H1 (cell line): ENCODE measurements around the gene S100A8. TPM values are rescaled to one million over a fixed set of nuclear protein-coding genes. Genes with fewer than 3 reads are reported as not detected.

Experiments
- CTCF ChIA-PET: fragments of 300-600 bp; sonication (Branson Sonifier 250); formaldehyde crosslinking; loops from one replicate; lab custom pipeline; 2021; ENCODE audit not compliant: partially characterized antibody; lab: Charles Lee
- POLR2A ChIA-PET: fragments of 300-600 bp; sonication (Branson Sonifier 250); formaldehyde crosslinking; loops from one replicate; lab custom pipeline; 2021; ENCODE audit warnings: inconsistent platforms; ENCODE audit not compliant: partially characterized antibody; lab: Charles Lee
- DNase-seq, 2 experiments: peaks; one replicate each; pipeline versions ENCODE4 v3.0.0 to v3.0.0-alpha.2; 2010 to 2022; ENCODE audit warnings: low spot score in 2 of 2, low read depth in 1 of 2, mixed read lengths in 1 of 2
- FAIRE-seq: peaks from 2 replicates; lab custom pipeline; 2011; peaks lifted over from hg19 to GRCh38; lab: Jason Lieb, UNC
- H2AFZ ChIP-seq: 2 replicates; pipeline ENCODE4 v1.8.1; 2012; ENCODE audit warnings: low read length, inconsistent platforms
- H2AK5ac ChIP-seq: 2 replicates; pipeline ENCODE4 v1.6.1; 2013; ENCODE audit warnings: low read depth, low read length
- H2BK120ac ChIP-seq: replicated peaks from 2 replicates; pipeline ENCODE3; 2013; ENCODE audit warnings: low read depth, low read length, inconsistent platforms
- H2BK12ac ChIP-seq: 2 replicates; pipeline ENCODE4 v1.6.1; 2013; ENCODE audit warnings: low read depth, low read length
- H2BK15ac ChIP-seq: 2 replicates; pipeline ENCODE4 v1.6.1; 2013; ENCODE audit warnings: low read length
- H2BK20ac ChIP-seq: 2 replicates; pipeline ENCODE4 v1.6.1; 2013; ENCODE audit warnings: low read length
- H2BK5ac ChIP-seq: 2 replicates; pipeline ENCODE4 v1.6.1; 2013; ENCODE audit warnings: low read depth, low read length
- H3K14ac ChIP-seq: 2 replicates; pipeline ENCODE4 v1.6.1; 2013; ENCODE audit warnings: inconsistent platforms; ENCODE audit not compliant: insufficient read length
- H3K18ac ChIP-seq: 2 replicates; pipeline ENCODE4 v1.6.1; 2013; ENCODE audit warnings: low read length; ENCODE audit errors: extremely low read depth
- H3K23ac ChIP-seq: 2 replicates; pipeline ENCODE4 v1.6.1; 2013; ENCODE audit warnings: inconsistent platforms; ENCODE audit not compliant: insufficient read length
- H3K23me2 ChIP-seq: 2 replicates; pipeline ENCODE4 v1.6.1; 2013; ENCODE audit warnings: low read depth, low read length
- H3K27ac ChIP-seq: 2 replicates; pipeline ENCODE4 v1.6.1; 2011; ENCODE audit warnings: low read depth, low read length, inconsistent platforms
- H3K27me3 ChIP-seq, 4 experiments: replicated peaks in 1 of 4; 1 replicate in 1 of 4; 2 replicates in 3 of 4; pipeline versions ENCODE4 v1.6.1 to v1.8.1; 2011 to 2013; ENCODE audit warnings: low read length in 3 of 4, mild to moderate bottlenecking in 3 of 4, inconsistent platforms in 2 of 4, mixed read lengths in 2 of 4, moderate library complexity in 1 of 4; ENCODE audit not compliant: control insufficient read depth in 3 of 4, insufficient read depth in 3 of 4; ENCODE audit errors: extremely low read depth in 1 of 4
- H3K36me3 ChIP-seq, 4 experiments: 2 replicates each; pipeline versions ENCODE4 v1.6.1 to v1.8.1; 2011 to 2013; ENCODE audit warnings: mild to moderate bottlenecking in 4 of 4, low read length in 3 of 4, moderate library complexity in 2 of 4, control low read depth in 1 of 4, inconsistent platforms in 1 of 4; ENCODE audit not compliant: insufficient read depth in 4 of 4, control insufficient read depth in 2 of 4
- H3K4ac ChIP-seq: replicated peaks from 2 replicates; pipeline ENCODE3; 2013; ENCODE audit warnings: low read length, low read depth, mixed read lengths, inconsistent platforms; ENCODE audit not compliant: insufficient read length
- H3K4me1 ChIP-seq, 4 experiments: replicated peaks in 1 of 4; 1 replicate in 1 of 4; 2 replicates in 3 of 4; pipeline versions ENCODE4 v1.6.1 to v1.8.1; 2011 to 2013; ENCODE audit warnings: low read length in 3 of 4, inconsistent platforms in 2 of 4, mixed read lengths in 1 of 4; ENCODE audit not compliant: insufficient read depth in 4 of 4, control insufficient read depth in 3 of 4
- H3K4me2 ChIP-seq, 2 experiments: 2 replicates each; pipeline versions ENCODE4 v1.6.1 to v1.8.1; 2011 to 2013; ENCODE audit warnings: low read depth in 2 of 2, low read length in 2 of 2, control low read depth in 1 of 2, inconsistent platforms in 1 of 2, mild to moderate bottlenecking in 1 of 2; ENCODE audit not compliant: insufficient read depth in 1 of 2
- H3K4me3 ChIP-seq, 4 experiments: fragments of 200-600, 300-600 bp in 1 of 4; sonication (generic), shearing (Covaris generic), sonication (Bioruptor Twin) in 1 of 4; 2 replicates each; pipeline versions ENCODE4 v1.5.1 to v1.8.1; 2011 to 2016; ENCODE audit warnings: low read length in 4 of 4, low read depth in 3 of 4, control low read depth in 2 of 4, inconsistent platforms in 2 of 4, mild to moderate bottlenecking in 2 of 4, mixed read lengths in 1 of 4, moderate library complexity in 1 of 4; ENCODE audit not compliant: insufficient read depth in 2 of 4; ENCODE audit errors: extremely low read depth in 1 of 4
- H3K56ac ChIP-seq: replicated peaks from 2 replicates; pipeline ENCODE3; 2013; ENCODE audit warnings: low read depth, mild to moderate bottlenecking, mixed read lengths, low read length, inconsistent platforms; ENCODE audit not compliant: insufficient read length
- H3K79me1 ChIP-seq: 2 replicates; pipeline ENCODE4 v1.6.1; 2013; ENCODE audit warnings: low read depth, low read length, control low read depth
- H3K79me2 ChIP-seq, 2 experiments: 2 replicates each; pipeline versions ENCODE4 v1.6.1 to v1.8.1; 2012 to 2013; ENCODE audit warnings: low read length in 2 of 2, mild to moderate bottlenecking in 2 of 2, inconsistent platforms in 1 of 2; ENCODE audit not compliant: insufficient read depth in 2 of 2, control insufficient read depth in 1 of 2
- H3K9ac ChIP-seq, 4 experiments: replicated peaks in 1 of 4; 1 replicate in 1 of 4; 2 replicates in 3 of 4; pipeline versions ENCODE4 v1.6.1 to v1.8.1; 2011 to 2013; ENCODE audit warnings: low read depth in 3 of 4, low read length in 3 of 4, control low read depth in 2 of 4, mild to moderate bottlenecking in 2 of 4, moderate library complexity in 2 of 4, inconsistent platforms in 1 of 4; ENCODE audit errors: extremely low read depth in 1 of 4
- H3K9me3 ChIP-seq, 2 experiments: 2 replicates each; pipeline versions ENCODE4 v1.6.1 to v1.8.1; 2012 to 2013; ENCODE audit warnings: mild to moderate bottlenecking in 2 of 2, moderate library complexity in 2 of 2, control low read depth in 1 of 2, inconsistent platforms in 1 of 2, low read depth in 1 of 2, low read length in 1 of 2, mixed read lengths in 1 of 2; ENCODE audit not compliant: insufficient read depth in 2 of 2
- H4K20me1 ChIP-seq, 2 experiments: replicated peaks in 1 of 2; 2 replicates each; pipeline versions ENCODE3 to v1.8.1; 2011 to 2013; ENCODE audit warnings: inconsistent platforms in 2 of 2, low read length in 2 of 2, mild to moderate bottlenecking in 1 of 2; ENCODE audit not compliant: insufficient read depth in 2 of 2, control insufficient read depth in 1 of 2
- H4K5ac ChIP-seq: 2 replicates; pipeline ENCODE4 v1.6.1; 2013; ENCODE audit warnings: low read length, low read depth, mixed read lengths, inconsistent platforms; ENCODE audit not compliant: insufficient read length
- H4K8ac ChIP-seq: 2 replicates; pipeline ENCODE4 v1.8.0; 2013; ENCODE audit warnings: mild to moderate bottlenecking, moderate library complexity, low read length, inconsistent platforms; ENCODE audit not compliant: insufficient read depth; ENCODE audit errors: extremely low read depth
- H4K91ac ChIP-seq: replicated peaks from 2 replicates; pipeline ENCODE3; 2013; ENCODE audit warnings: low read length, mixed read lengths, inconsistent platforms; ENCODE audit not compliant: insufficient read length
- BACH1 ChIP-seq: IDR thresholded peaks from 2 replicates; pipeline ENCODE4 v1.6.1; 2012; ENCODE audit warnings: low read length, improper control_type of control experiment
- CEBPB ChIP-seq: IDR thresholded peaks from 2 replicates; pipeline ENCODE4 v1.6.1; 2012; ENCODE audit warnings: low read depth, low read length
- EGR1 ChIP-seq: IDR thresholded peaks from 2 replicates; pipeline ENCODE4 v1.6.1; 2011; ENCODE audit warnings: low read depth, low read length, borderline replicate concordance
- EZH2 ChIP-seq: fragments of 200-600 bp; sonication (generic); IDR thresholded peaks from 2 replicates; pipeline ENCODE4 v1.7.1; 2012; ENCODE audit warnings: low read depth, mild to moderate bottlenecking, moderate library complexity, low read length, inconsistent platforms; ENCODE audit not compliant: severe bottlenecking
- MAFK ChIP-seq: IDR thresholded peaks from 2 replicates; pipeline ENCODE4 v1.6.1; 2012; ENCODE audit warnings: low read depth, mild to moderate bottlenecking, improper control_type of control experiment, low read length
- PHF8 ChIP-seq: fragments of 200-600 bp; sonication (generic); conservative IDR thresholded peaks from 2 replicates; pipeline ENCODE4 v1.7.1; 2012; ENCODE audit warnings: low read depth, mild to moderate bottlenecking, inconsistent platforms, low read length, moderate library complexity
- POLR2A ChIP-seq, 2 experiments: IDR thresholded peaks; 1 replicate in 1 of 2; 2 replicates in 1 of 2; pipeline ENCODE4 v1.6.1; 2011; ENCODE audit warnings: low read depth in 2 of 2, low read length in 2 of 2, mild to moderate bottlenecking in 2 of 2; ENCODE audit errors: control extremely low read depth in 1 of 2
- RFX5 ChIP-seq: IDR thresholded peaks from 2 replicates; pipeline ENCODE4 v1.6.1; 2011; ENCODE audit warnings: low read depth, low read length, improper control_type of control experiment, borderline replicate concordance
- RNF2 ChIP-seq: fragments of 200-900, 300-1000 bp; sonication (generic); IDR thresholded peaks from 2 replicates; pipeline ENCODE4 v1.7.1; 2016; ENCODE audit warnings: borderline replicate concordance, low read depth, mild to moderate bottlenecking, antibody characterized with exemption, low read length; ENCODE audit not compliant: poor library complexity, severe bottlenecking; ENCODE audit errors: missing control alignments
- SP4 ChIP-seq: IDR thresholded peaks from 2 replicates; pipeline ENCODE4 v1.6.1; 2012; ENCODE audit warnings: low read length, inconsistent platforms
- TBP ChIP-seq: IDR thresholded peaks from 2 replicates; pipeline ENCODE4 v1.6.1; 2011; ENCODE audit warnings: low read depth, low read length, improper control_type of control experiment
- WGBS, 2 experiments: shearing (Covaris generic) in 1 of 2; methylation state at CpG; one replicate each; pipeline versions ENCODE4 v1.1.6 to v1.1.7; 2013 to 2015; ENCODE audit warnings: low lambda C conversion rate in 2 of 2, mixed read lengths in 2 of 2, inconsistent platforms in 1 of 2, low coverage in 1 of 2, missing lambda C conversion rate in 1 of 2; ENCODE audit not compliant: insufficient replicate concordance in 2 of 2, insufficient coverage in 1 of 2, insufficient read length in 1 of 2; ENCODE audit errors: extremely low coverage in 1 of 2, missing lambda C conversion rate in 1 of 2; 5-methylcytosine and 5-hydroxymethylcytosine counted together
- polyA plus RNA-seq, 7 experiments: library from polyadenylated mRNA; depleted of rRNA in 3 of 7; stranded (reverse) in 5 of 7; unstranded in 2 of 7; fragments of >200 nt in 5 of 7; fragments of 200-250 nt in 2 of 7; gene quantifications; 1 replicate in 5 of 7; 2 replicates in 1 of 7; 4 replicates in 1 of 7; pipeline versions ENCODE4 v1.2.1 to v1.2.3, GENCODE V29; 2011 to 2013; ENCODE audit warnings: missing spikeins in 2 of 7, mixed read lengths in 2 of 7
- total RNA-seq: library from RNA; stranded (reverse); fragmentation: NEBNext Ultra II Directional; extraction: Animal tissue kit (Norgen Biotek cat#: 25700); gene quantifications from 2 replicates; pipeline ENCODE4 v1.2.1, GENCODE V29; 2021

S100A8 gene
- total and polyA plus RNA-seq, 2 of the 8 experiments (the other 6 are each of a cell fraction or from before 2014, with no cell fraction given): not detected

- Histone ChIP-seq H3K27ac (no peak overlapping the region), H2BK12ac (no peak overlapping the region), H3K79me1 (no peaks in the 10 kb centered on the region), H3K79me2 (no peaks in the 10 kb centered on the region), H3K23ac (no peak overlapping the region), H2AFZ (no peak overlapping the region), H3K9me3 (no peaks in the 10 kb centered on the region), H2BK15ac (no peak overlapping the region), H3K4ac (no peak overlapping the region), H3K18ac (no peak overlapping the region), H2BK20ac (no peak overlapping the region), H3K4me1 (no peaks in the 10 kb centered on the region), H2BK5ac (no peak overlapping the region), H3K36me3 (no peaks in the 10 kb centered on the region), H4K91ac (no peak overlapping the region), H4K5ac (no peak overlapping the region), H3K14ac (no peak overlapping the region), H2AK5ac (no peak overlapping the region), H3K4me2 (no peak overlapping the region), H3K23me2 (no peaks in the 10 kb centered on the region; the same call in 1 of the 2 replicates), H3K56ac (no peak overlapping the region), H3K4me3 (no peak overlapping the region), H3K27me3 (no peaks in the 10 kb centered on the region), H4K8ac (no peak overlapping the region), H4K20me1 (no peaks in the 10 kb centered on the region), H3K9ac (no peak overlapping the region), H2BK120ac (no peak overlapping the region)
- ChIA-PET POLR2A (no interaction called here), CTCF (interaction anchor here (0.9 to 2.2 kb wide), 5 partner anchors 8 to 166 kb away, joined by 3 to 15 read pairs (median 4); no protein-coding TSS in a partner anchor)
- TF ChIP-seq BACH1: no peak
- no peak for TF ChIP-seq EZH2
- TF ChIP-seq TBP: no peak
- no peak for TF ChIP-seq PHF8
- no peak for TF ChIP-seq RNF2
- no peak for TF ChIP-seq POLR2A (IDR thresholded peaks at IDR 0.05; ENCODE audit: control extremely low read depth in 1 of 2, low read depth in 2 of 2, low read length in 2 of 2)
- TF ChIP-seq EGR1: no peak
- no peak for TF ChIP-seq RFX5
- TF ChIP-seq SP4: no peak
- TF ChIP-seq CEBPB: no peak
- no peak for TF ChIP-seq MAFK
- no peak for DNase-seq
- WGBS, 2 experiments: 90% methylated on average over 3 of the region's 3 CpGs; no CpG with 5 or more reads in 1 of the 2 experiments
- FAIRE-seq: no peak
Observed at GRCh38 chr1:153363641-153364040, 27.2 kb downstream of the S100A8 start.
